Dermis microvascular lymphatic vessel endothelial cell (primary cell): Measurements from ENCODE around the gene GOLGA1. TPM values are rescaled to one million over a fixed set of nuclear protein-coding genes. Genes with fewer than 3 reads are reported as not detected.
"Not testable (repeated sequence)": the region's sequence is repeated elsewhere in the genome, so short reads cannot be mapped to it uniquely, and the experiment has no call there.

Source experiments
- DNase-seq, 2 donors: peaks; one replicate each; pipeline versions ENCODE4 v3.0.0 to v3.0.0-alpha.2; 2010; ENCODE audit warnings: low read depth in 2 of 2
- total RNA-seq: library from RNA; depleted of rRNA; stranded (reverse); fragments of >200 nt; gene quantifications from 2 replicates; pipeline ENCODE4 v1.2.1, GENCODE V29; 2014

Gene GOLGA1
- total RNA-seq, 1 donor from 2014 or later: 5.9 TPM

DNA sequence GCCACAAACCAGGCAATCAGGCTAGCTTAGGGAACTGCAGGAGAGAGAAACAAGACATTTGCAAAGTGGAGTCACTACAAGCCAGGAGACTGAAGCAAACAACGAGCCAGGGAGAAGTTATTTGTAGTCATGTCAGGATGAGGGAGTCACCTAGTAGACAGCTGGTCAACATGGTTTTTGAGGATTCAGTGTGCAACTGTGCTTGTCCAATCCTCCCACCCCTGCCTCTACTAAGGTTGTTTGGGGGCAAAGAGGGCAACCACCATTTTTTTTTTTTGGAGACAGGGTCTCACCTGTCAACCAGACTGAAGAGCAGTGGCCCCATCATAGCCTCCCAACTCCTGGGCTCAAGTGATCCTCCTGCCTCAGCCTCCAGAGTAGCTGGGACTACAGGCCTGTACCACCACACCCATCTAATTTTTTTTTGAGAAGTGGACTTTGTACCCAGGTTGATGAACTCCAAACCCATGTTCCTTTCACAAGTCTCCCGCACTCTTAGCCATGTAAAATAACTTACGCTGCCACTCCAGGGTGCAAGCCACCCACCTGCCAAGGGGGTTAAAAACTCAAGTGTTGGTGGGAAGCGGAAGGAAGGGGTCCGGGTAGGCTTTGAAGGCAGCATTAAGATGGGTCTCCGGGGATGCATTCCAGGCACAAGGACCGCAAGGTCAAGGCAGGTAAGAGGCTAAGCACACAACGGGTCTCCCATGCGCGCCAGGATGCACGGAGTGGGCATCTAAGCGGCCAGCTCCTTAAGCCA is 80.1 kb downstream of the GOLGA1 start:
- no peak for DNase-seq

DNA sequence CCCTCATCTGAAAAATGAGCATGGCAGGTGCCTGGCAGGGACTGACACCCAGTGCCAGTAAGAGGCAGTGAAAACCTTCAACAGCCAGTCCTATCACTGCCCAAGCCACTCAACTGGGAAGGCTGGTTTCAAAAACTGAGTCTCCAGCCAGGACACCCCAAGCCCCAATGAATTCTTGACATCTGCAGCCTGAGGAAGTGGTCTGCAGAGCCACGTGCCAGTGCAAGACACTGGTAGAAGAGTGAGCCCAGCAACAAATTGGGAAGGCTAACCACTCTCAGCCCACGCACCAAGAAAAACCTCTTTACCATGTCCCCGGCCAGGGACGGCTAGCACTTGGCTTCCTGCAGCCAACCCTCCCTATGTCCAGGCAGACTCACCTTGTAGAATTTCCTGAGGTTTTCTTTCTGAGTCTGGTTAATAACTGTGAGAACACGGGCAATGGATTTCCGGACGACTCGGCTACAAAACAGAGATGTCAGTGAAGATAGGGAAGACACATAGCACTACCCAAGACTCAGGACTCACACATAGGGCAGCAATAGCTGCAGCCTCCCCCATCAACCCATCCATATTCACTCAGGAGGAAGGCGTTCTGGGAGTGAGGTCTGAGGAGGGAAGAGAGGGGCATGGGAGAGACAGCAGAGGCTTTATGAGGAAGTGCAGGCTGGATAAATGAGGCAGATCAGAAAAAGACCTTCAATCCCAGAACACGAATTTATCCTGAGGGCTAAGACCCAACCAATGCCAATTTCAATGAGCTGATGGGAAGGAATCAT is 80.9 kb downstream of the GOLGA1 start:
- no peak for DNase-seq

DNA sequence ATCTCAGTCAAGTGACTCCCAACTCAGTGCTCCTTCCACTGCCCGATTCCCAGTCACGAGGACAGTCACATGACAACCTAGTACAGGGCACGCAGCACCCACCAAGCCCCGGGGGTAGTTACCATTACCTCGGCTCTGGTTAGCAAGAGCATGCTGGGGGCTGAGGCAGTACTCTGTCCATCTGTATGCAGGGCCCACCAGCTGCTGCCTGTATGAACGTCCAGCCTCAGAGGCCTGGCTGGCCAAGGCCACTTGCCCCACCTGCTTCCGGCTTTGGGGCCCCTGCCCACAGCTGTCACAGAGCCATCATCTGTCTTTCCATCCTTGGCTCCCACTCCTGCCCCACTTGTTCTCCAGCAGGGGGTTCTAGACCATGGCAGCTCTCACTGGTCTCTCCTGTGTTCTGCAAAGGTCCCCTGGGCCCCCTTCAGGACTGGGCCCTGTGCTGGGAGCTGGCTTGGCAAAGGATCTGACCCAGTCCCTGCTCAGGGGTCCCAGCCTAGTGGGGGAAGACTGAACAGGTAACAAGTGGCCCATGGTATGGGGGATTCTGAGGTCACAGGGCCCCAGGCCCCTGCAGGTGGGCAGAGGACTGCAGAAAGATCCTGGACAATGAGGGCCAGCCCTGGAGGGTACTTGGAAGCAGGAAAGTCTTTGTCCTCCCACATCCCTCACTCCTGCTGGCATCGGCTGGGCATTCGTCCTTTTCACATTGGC is 82.4 kb downstream of the GOLGA1 start:
- DNase-seq: no peak

DNA sequence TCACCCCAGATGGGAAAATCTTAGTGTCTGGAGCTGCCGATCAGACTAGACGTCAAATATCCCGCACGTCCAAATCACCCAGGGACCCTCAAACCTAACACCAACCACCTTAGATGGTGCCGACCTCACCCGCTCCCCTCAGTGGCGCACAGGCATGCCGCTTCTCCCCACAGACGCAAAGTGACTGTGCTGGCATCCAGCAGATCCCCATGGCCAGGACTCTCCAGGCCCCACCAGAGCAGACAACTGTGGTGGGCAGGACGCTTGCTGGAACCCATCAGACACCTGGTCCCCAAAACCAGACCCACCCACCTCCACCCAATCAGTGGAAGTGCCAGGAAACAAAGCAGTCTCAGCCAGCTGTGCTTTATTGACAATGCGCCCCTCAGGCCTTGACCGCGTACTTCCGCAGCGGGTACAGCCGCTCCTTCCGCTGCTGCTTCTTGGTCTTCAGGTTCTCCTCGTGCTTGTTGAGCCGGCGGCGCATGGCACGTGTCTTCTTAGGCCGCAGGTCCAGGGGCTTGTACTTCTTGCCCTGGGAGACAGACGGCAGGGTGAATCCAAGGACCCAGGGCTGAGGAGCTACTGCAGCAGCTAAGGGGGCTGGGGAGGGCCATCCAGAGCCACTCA is 83.2 kb downstream of the GOLGA1 start:
- no peak for DNase-seq

DNA sequence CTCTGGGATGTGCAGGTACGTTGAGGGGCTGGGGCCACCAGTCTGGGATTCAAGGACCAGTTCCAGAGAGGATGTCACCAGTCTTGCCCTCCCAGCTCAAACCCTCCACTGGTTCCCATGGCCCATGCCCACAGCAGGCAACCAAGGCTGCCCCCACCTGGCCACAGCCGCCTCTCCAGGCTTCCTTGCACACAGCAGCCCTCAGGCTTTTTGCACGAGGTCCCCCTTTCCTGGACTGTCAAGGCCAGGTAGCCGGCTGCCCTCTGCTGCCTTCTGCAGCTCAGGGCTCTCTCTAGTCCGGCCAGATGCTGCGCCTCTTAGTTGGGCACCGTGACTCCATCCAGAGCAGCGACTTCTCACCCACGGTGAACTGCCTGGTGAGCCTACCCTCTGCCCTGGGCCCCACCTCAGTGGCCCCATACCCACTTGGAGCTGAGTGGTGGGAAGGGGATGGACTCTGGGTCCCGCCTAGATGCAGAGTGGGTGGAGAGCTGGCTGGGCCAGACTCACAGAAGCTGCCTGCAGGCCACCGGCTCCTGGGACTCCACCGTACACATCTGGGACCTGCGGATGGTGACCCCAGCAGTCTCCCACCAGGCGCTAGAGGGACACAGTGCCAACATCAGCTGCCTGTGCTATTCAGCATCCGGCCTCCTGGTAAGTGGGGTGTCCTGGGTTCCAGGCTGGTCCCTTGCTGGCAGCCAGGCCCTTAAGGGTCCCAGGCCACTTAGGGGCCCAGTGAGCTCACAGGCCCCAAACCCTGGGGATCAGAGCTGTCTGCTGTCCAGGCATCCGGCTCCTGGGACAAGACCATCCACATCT is 84.7 kb downstream of the GOLGA1 start:
- DNase-seq: peak in 1 of 2 donors; percentile 37

DNA sequence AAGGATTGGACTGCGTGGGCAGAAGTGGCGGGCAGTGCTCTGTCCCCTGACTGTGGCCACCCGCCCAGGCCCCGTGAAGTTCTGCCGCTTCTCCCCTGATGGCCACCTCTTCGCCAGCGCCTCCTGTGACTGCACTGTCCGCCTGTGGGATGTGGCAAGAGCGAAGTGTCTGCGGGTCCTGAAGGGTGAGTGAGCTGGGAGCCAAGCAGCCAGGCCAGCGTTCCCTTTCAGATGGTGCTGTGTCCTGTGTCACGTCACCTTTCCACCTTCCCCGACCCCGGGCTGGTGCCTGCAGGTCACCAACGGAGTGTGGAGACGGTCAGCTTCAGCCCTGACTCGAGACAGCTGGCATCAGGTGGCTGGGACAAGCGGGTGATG is 85.3 kb downstream of the GOLGA1 start:
- DNase-seq: no peak

DNA sequence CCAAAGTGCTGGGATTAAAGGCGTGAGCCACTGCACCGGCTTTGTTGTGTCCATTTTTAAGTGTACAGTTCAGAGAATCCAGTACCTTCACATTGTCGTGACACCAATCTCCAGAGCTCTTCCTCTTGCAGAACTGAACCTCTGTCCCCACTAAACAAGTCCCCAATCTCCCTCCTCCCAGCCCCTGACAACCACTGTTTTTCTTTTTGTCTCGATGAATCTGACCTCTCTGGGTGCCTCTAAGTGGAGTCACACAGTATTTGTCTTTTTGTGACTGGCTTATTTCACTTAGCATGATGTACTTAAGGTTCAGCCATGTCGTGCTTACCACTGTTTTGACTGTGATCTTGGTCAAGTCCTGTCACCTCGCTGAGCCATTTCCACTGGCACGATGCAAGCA is 86.1 kb downstream of the GOLGA1 start:
- DNase-seq: no peak

DNA sequence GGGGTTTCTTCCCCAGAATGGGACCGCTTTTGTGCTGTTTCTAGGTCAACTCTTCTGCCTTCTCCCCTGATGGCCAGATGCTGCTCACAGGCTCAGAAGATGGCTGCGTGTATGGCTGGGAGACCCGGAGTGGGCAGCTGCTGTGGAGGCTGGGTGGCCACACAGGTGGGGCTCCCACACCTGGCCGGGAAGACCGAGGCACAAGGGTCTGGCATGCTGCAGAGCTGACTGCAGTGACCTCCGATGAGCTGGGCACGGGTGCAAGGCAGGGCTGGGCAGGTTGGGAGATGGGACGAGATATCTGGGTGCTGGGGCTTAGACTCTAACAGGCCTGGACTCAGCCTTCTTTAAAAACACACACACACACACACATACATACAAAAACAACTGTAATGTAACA is 86.7 kb downstream of the GOLGA1 start:
- no peak for DNase-seq

DNA sequence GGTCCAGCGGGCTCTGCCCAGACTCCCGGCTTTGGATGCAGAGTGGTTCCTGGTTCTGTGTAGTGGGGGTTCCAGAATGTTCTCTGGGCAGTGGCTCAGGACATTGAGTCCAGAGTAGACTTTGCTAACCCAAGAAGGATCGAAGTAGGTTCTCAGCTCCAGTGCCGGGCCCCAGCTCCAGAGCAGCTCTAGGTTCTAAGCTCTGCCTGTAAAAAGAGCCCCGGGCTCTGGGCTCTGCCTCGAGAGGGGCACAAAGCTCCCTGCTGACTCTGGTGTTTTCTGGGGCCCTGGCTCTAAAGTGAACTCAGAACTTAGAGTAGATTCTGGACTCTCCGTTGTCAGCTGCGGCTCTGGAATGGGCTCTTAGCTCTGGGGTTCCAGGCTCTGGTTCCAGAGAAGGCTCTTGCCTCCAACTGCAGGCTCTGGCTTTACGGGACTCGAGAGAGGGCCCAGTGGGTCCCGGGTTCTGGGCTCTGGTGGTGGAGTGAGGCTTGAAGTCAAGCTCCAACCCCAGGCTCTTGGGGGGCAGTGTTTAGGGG is 87.2 kb downstream of the GOLGA1 start:
- DNase-seq: no peak

DNA sequence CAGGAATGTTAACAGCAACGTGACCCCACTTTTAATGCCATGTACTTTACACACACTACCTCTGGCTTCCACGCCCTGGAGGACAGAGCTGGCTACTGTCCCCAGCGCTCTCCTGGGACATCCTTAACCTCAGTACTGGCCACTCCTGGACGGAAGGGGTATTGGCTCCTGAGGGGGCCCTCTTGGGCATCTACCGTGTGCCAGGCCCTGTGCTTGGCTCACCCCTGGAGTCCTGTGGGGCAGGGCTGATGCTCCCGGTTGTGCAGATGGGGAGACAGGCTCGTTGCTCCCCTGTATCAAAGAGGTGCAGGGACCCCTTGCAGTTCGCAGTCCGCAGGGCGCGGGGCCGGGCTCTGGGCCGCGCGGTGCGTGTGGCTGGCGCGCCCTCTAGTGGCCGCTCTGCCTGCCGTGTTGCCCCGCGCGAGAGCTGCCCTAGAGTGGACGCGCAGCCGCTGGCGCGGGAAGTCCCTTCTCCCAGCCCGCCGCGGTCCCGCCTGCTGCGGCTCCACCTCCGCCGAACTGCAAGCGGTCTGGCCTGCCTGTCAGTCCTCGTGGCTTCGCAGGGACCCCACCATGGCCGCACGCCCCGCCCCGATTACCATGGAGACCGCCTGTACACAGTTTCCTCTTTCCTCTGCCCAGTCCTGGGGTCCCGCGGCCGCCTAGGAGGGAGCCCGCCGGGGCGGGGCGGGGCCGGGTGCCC is 87.9 kb downstream of the GOLGA1 start, which contains the start of gene WDR38:
Gene WDR38, plus strand, starts transcription at position 632 of the 703 bp plus-strand sequence. CDS start 72 bp downstream, outside the sequence.
- peak; percentile 50 to 78 for DNase-seq

DNA sequence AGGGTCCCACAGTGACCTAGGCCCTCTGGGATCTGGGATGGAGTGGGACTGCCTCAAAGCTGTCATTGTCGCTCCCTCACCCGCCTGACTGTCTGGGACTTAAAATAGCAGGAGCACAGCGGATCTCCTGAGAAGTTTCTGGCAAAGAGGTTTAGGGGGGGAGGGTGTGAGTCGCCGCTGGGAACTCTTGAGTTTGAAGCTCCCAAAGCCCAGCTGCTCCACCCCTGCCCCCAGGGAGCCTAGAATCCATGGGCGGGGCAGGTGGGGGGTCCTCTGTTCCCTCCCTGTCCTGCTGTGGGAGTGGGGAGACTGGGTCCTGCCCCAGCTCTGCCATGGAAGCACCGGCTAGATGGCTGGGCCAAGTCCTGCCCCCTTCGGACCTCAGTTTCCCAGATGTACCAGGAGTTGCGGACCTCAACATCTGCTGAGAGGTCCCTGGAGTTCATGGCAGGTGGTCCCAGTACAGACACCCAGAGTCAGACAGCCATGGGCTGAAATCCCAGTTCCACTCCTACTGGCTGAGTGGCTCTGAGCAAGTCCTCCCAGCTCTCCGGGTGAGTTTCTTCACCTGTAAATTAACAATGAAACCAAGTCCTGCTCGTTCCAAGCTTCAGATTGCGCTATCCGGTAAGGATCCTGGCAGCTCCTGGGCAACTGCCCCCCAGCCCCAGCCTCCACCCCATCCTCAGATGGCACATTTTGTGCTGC is 88.6 kb downstream of the GOLGA1 start:
- DNase-seq: no peak

DNA sequence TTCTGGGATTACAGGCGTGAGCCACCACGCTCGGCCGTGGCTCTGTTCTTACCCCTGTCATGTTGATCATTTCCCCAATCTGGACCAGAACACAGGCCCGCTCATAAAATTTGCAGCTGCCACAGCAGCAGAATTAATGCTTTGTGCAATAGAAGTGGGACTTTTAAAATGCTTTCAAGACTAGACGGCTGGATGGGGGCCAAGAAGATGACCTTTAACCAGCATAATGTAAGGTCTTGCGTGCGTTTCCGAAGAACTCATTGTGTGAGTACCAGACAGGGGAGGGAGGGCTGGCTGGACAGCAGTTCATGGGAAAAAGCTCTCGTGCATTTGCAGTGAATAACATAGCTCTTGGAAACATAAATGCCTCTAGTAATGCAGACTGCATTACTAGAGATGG is 91.1 kb downstream of the GOLGA1 start:
- peak in 1 of 2 donors; percentile 93 for DNase-seq

DNA sequence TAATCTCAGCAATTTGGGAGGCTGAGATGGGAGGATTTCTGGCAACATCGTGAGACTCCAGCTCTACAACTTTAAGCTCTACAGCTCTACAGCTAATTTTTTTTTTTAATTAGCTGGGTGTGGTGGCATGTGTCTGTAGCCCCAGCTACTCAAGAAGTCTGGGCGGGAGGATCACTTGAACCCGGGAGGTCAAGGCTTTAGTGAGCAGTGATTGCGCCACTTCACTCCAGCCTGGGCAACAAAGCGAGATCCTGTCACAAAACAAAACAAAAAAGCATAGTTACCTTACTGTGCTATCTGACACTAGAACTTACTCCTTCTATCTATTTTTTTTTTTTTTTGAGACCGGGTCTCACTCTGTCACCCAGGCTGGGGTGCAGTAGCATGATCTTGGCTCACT is 93.9 kb downstream of the GOLGA1 start:
- DNase-seq: no peak

DNA sequence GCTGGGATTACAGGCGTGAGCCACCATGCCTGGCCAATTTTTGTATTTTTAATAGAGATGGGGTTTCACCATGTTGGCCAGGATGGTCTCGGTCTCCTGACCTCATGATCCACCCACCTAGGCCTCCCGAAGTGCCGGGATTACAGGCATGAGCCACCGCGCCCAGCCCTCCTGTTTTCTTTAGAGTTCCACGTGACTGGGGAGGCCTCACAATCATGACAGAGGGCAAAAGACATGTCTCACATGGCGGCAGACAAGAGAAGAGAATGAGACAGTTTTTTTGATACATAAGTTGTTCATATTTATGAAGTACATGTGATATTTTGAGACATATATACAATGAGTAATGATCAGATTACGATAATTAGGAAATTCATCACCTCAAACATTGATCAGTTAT is 94.4 kb downstream of the GOLGA1 start:
- not testable (repeated sequence) for DNase-seq

DNA sequence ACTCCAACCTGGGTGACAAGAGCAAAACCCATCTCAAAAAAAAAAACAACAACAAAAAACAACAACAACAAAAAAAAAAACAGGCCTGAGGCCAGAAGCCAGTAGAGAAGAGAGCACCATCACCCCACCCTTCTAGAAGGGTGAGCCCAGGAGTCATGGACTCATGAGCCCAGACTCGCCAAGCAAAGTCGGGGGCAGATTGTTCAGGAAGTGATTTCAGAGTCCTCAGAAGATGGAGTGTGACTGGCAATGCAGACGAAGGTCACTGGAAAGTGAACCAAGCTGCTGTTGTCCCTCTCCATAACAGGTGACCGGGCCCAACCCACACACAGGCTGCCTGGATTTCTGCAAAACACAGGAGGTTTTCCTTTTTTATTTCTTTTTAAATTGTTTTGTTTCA is 96.6 kb downstream of the GOLGA1 start:
- no peak for DNase-seq

DNA sequence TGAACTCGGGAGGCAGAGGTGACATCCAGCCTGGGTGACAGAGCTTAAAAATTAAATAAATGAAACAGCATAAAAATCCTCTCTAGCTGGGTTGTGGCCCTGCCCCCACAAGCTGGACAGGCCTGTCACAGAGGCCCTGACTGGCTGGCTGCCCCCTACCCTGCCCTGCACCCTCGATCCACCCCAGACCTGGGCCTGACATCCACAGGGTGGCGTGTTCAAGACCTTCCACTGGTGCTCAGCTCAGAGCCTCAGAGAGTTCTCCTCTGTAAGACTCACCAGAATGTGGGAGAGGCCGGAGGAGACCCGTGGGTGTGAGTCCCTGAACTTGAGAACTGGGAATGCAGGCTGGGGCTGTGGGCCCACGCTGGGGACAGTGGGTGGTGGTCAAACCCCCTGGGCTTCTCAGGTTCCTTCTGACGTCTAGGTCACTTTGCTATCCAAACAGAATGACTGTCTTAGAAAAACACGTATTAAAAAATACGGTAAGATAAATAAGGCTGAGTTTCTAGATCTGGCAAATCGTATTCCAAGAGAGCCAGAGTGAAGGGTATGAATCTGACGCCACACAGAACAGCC is 97.3 kb downstream of the GOLGA1 start:
- DNase-seq: no peak

DNA sequence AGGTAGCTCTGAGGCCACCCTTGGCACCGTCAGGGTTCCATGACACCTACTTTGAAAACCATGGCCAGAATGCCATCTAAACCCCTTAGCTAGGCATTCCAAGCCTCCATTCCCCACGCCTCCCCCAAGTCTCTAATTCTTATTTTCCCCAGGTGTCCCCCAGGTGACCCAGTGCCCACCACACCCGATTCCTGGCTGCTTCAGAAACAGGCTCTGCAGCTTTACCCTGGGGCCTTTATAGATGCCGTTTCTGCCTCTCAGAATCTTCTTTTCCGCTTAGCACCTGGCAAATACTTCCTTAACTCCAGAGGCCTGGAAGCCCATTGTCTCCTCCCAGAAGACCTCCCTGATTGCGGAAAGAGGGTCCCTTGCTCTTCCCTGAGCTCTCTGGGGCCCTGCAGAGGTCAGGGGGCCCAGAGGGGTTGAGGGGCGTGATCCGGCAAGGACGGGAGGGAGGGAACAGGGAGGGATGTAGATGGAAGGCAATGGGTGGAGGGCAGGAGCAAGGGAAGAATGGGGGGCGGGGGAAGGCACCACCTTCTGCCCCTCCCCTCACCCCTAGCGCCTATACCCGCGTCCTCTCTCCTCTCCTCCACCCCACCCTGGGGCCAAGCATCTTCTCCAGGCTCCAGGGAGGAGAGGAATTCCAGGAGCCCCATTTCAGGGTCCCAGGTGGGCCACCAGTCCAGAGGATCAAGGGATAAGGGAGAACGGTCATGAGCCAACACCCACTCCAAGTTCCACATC is 99.6 kb downstream of the GOLGA1 start:
- no peak for DNase-seq

DNA sequence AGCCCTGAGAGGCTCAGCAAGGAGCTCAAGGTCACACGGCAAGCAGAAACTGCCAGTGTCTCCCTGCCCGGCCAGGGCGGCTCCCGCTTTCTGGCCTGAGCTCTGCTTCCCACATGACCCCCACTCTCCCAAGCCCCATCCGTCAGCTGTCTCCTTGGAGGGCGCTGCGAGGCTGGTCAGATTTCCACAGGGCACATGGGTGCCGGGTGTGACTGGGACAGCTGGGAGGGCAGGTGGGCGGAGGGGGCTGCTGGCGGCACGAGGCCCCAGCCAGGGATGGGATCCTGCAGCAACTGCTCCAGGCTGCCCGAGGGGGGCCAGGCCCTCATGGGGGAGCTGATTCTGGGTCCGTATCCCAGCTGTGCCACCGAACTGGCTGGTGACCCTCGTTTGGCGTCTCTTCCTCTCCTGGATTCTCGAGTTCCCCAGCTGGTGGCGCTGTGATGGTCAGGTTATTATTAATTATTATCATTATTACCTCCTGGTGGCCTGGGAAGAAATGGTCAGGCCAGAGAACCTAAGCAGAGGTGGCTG is 100.5 kb downstream of the GOLGA1 start:
- no peak for DNase-seq
